Posterior vena cava (tissue), 2 donors: ENCODE measurements around the gene TEX44. TPM values are rescaled to one million over a fixed set of nuclear protein-coding genes. Genes with fewer than 3 reads are reported as not detected.

ENCODE experiments used
- DNase-seq: peaks from one replicate; pipeline ENCODE4 v3.0.0-alpha.2; 2020; ENCODE audit warnings: low spot score
- intact Hi-C, 2 donors: fragments of 100-400 bp; cut with DNase I; formaldehyde crosslinking; loops; one replicate each; pipeline versions ENCODE4 v1.14.1 to v1.14.2; 2022 to 2023
- total RNA-seq, 2 donors: library from RNA; stranded (reverse); fragmentation: NEBNext Ultra II Directional; extraction: Animal tissue kit (Norgen Biotek cat#: 25700); gene quantifications; one replicate each; pipeline ENCODE4 v1.2.1, GENCODE V29; 2021
- donor health status: DM: yes; HTN: yes; CAD: no.
- donor health status: DM: yes; HTN: yes; CAD: no.

TEX44 gene
- total RNA-seq, 2 donors from 2014 or later = not detected

DNA sequence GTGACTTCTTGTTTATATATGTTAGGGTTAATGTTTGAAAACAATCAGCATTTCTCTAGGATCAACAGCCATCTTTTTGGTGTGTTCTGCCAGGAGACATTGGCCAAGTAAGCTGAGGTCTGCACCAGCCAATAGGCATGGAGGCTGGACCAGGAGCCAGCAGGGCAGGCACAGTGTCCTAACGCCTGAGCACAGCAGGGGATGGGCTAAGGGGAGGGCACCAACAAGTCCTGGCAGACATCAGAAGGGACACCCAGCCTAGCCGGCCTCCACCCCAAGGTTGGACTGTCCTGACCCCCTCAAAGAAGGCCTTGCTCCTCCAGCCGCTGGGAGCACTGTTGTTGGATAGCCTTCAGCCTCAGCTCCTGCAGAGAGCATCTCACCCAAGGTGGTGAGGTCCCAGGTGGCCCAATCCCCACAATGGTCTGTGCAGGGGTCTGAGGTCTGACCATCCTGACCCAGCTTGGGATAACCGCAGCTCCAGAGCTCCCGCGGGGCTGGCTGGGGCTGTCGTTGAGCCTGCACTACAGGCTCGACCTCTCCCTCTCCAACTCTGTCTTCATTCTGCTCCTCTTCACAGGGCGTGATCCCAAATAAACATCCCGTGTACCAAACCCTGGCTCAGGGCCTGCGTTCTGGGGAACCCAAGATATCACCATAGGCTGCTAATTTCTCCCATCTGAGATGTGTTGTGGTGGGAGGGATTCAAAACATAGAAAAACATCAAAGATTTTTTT is 8.1 kb downstream of the TEX44 start:
- no peak for DNase-seq
- intact Hi-C loops = loop anchor here in 1 of 2 donors (5.0 kb wide), 1 partner anchor 33 kb away; no protein-coding TSS in a partner anchor

DNA sequence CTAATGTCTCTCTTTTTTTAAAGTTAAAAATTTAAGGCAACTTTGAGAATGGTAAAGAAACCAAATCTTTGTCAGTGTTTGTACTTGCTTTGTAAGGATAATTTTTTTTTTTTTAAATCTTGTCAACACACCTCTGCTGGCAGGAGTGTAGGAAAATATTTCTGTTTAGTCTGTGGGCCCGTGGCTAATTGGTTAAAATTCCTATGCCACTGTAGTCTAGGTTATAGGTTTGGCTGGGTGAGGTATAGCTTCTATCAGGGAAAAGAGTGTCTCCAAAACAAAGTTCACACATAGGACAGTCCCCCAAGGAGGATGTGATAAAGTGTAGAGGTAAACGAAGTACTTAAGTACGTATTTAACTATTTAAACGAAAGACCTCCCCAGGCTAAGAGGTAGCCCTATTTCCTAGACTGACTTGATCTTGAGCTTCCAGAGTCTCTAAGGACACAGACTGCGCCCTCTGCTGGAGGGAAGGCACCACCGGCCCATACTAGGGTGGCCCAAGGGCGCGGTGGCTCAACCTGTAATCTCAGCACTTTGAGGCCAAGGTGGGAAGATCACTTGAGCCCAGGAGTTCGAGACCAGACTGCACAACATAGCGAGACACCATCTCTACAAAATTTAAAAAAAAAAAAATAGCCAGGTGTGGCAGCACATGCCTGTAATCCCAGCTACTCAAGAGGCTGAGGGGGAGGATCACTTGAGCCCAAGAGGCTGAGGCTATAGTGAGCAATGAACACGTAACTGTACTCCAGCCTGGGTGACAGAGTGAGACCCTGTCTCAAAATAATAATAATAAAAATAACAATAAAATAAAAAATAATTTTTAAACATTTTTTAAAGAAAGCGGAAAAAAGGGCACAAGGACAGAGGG is 8.9 kb downstream of the TEX44 start:
- intact Hi-C loops = loop anchor here in 1 of 2 donors (5.0 kb wide), 1 partner anchor 34 kb away; no protein-coding TSS in a partner anchor
- peak; percentile 93 for DNase-seq

DNA sequence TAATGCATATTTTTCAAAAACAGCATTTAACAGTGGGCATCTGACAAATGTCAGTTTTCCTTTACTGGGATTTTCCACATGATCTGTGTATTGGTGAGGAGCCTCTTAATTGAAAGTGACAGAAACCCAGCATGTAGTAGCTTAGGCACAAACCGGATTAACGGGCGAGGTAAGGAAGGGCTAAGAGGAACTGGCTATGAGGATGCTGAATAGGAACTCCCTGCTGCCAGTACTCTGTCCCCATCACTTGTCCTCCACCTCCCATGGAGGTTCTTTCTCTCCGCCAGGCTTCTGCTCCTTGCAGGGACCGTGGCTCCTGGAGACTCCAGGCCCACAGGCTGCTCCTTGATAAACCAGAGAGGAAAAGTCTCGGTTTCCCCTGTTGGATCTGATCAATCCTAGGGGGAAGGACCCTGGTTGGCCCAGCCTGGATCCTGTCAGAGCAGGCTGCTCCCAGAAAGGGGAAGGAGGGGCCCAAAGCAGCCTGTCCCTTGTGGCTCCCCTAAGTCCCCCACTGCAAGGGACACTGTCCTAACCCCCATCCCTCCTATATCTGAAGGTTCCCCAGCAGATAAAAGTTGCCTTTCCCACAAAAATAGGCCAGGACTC is 10.3 kb downstream of the TEX44 start:
- intact Hi-C loops = loop anchor here in 1 of 2 donors (5.0 kb wide), 1 partner anchor 36 kb away; no protein-coding TSS in a partner anchor
- DNase-seq = no peak

DNA sequence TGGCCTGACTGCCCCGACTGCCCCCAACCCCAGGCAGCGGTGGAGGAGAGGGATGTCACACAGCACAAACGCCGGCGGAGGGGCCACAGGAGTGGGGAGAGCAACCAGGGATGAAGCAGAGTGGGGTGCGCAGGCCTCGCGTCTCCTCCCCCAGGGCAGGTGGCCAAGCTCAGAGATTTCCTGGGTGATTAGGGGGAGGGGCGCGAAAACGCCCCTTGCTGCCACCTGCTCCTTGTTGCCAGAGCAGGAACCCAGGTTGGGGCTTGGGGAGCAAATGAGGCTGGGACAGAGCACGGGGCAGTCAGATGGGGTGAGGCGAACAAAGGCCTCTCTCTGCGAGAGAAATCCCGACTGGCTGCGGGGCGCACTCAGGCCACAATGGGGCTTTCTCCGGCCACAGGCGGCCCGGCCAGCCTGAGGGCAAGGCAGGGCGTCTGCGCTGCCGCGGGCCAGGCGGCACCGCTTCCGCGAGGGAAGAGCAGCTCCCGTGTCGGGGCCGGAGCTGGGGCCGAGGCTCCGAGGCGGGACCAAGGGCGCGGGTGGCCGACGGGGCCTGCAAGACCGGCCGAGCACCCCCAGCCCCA is 11.5 kb downstream of the TEX44 start:
- peak; percentile 87 for DNase-seq

DNA sequence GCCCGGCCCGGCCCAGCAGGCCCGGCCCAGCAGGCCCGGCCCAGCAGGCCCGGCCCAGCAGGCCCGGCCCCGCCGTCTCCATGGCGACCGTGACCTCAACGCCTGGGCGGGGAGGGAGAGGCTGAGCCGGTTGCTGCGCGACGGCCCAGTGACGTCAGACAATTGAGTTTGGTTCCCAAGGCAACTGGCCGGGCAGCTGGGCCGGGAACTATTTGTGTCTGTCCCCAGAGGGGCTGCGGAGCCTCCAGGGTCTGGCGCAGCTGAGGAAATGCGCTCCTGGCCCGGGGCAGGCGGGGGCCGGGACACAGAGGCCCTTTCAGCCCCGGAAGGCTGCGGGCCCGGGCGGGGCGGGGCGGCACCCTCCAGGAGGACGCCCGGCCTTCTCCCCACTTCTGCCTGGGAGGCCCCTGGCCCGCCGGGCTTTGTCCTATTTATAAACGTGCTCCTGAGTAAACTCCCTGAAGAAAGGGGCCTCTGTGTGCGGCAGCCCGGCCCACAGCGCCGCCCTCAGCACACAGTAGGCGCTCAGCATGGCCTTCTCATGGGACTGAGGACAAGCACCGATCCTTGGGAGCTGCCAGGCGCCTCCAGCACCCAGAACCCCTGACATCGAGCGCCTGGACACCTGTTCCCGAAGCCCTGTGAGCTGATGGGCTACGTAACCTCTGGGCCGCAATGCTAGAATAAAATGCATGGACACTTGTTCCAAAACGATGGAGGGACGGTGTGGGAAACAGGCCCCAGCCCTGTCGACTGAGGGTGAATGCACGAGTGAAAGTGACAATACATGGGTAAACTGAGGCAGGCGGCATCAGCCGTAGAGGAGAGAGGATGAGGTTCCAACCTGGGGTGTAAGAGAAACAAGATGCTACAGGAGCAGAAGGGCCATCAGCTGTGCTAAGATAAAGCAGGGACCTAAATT is 12.3 kb downstream of the TEX44 start:
- DNase-seq = peak; percentile 100
- intact Hi-C loops = loop anchor here in 1 of 2 donors (5.0 kb wide), 1 partner anchor 38 kb away; no protein-coding TSS in a partner anchor

More for the DNA sequence above, 11.5 kb downstream of the TEX44 start:
- intact Hi-C loops = loop anchor here in 1 of 2 donors (5.0 kb wide), 1 partner anchor 37 kb away; no protein-coding TSS in a partner anchor

- DNase-seq = no peak
- intact Hi-C loops = no loop called here
Observed at GRCh38 chr2:231605607-231606091, 13.0 kb downstream of the TEX44 start.

- no peak for DNase-seq
- intact Hi-C loops = no loop called here
Observed at GRCh38 chr2:231606941-231607340, 14.3 kb downstream of the TEX44 start.

DNA sequence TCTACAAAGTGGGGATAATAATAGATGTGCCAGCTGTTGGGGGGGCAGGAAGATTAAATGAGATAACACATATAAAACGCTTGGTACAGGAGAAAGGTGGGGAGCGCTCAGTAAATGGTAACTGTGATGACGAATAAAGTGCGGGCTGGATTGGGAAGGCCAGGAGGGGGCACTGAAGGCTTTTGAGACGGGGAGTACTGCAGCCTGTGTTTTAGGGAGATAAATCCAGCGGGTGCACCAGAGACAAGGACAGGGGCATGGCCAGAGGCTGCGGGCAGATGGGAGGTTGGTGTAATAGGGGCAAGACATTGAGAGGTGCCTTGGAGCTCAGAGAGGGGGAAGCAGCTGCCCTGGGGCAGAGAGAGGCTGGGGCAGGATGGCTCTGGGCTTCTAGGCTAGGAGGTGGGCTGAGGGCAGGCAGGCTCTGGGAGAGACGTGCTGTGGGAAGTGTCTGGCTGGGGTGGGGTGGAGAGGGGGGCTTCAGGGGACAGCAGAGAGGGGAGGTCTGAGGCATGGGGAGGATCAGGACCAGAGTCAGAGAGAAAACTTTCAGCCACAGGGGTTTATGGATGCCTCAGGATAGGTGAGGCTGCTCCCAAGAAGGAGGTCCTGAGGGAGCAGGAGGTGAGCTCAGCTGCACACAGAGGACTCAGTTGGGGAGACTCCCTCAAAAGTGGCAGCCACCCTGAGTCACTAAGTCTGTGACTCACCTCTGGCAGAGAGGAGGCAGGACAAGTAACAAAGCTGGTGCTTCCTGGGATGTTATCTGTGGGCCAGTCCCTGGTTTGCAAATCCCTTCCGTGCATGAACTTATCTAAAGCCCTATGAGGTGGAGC is 18.8 kb downstream of the TEX44 start:
- intact Hi-C loops = loop anchor here in 1 of 2 donors (2.0 kb wide), 3 partner anchors 29 to 103 kb away; no protein-coding TSS in a partner anchor
- DNase-seq = no peak

DNA sequence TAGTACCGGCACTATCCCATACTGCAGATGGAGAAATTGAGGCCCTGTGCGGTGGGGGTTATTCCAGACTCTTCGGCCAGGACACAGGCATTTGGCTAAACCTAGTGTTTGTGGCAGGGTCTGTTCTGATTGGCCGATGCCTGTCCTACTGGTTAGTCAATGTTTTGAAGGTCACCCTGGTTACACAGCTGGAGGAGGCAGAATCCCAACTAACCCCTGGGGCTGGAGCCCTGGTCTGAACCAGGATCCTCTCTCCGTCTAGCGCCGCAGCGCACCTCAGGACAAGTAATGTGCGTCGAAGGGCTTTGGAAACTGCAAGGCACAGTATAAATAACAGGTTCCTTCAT is 19.4 kb downstream of the TEX44 start:
- peak; percentile 87 for DNase-seq
- intact Hi-C loops = loop anchor here in 1 of 2 donors (2.0 kb wide), 3 partner anchors 29 to 103 kb away; no protein-coding TSS in a partner anchor

GRCh38 chr2:231612456-231613330 is 20.0 kb downstream of the TEX44 start:
- intact Hi-C loops = loop anchor here in 1 of 2 donors (2.0 kb wide), 3 partner anchors 28 to 102 kb away; no protein-coding TSS in a partner anchor
- DNase-seq = peak; percentile 98

DNA sequence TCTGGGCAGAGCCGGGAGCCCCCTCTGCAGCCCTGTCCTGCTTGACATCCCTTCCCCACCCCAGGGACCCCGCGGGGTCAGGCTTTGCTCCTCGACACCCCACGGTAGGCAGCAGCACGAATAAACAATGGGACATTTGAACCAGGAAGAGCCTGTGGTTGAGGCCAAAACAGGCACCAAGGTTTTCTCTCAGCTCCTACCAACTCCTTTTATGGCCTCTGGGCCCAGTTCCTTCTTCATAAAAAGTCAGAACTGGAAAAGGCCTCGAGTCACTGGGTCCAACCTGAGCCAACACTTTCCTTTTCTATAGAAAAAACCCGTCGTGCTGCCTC is 20.6 kb downstream of the TEX44 start:
- intact Hi-C loops = loop anchor here in 1 of 2 donors (2.0 kb wide), 3 partner anchors 28 to 102 kb away; no protein-coding TSS in a partner anchor
- no peak for DNase-seq

GRCh38 chr2:231613663-231614558 is 21.2 kb downstream of the TEX44 start:
- peak; percentile 96 for DNase-seq
- intact Hi-C loops = loop anchor here in 1 of 2 donors (2.0 kb wide), 3 partner anchors 27 to 101 kb away; no protein-coding TSS in a partner anchor

- intact Hi-C loops = no loop called here
- peak; percentile 86 for DNase-seq
Observed at GRCh38 chr2:231614559-231615057, 21.9 kb downstream of the TEX44 start.

DNA sequence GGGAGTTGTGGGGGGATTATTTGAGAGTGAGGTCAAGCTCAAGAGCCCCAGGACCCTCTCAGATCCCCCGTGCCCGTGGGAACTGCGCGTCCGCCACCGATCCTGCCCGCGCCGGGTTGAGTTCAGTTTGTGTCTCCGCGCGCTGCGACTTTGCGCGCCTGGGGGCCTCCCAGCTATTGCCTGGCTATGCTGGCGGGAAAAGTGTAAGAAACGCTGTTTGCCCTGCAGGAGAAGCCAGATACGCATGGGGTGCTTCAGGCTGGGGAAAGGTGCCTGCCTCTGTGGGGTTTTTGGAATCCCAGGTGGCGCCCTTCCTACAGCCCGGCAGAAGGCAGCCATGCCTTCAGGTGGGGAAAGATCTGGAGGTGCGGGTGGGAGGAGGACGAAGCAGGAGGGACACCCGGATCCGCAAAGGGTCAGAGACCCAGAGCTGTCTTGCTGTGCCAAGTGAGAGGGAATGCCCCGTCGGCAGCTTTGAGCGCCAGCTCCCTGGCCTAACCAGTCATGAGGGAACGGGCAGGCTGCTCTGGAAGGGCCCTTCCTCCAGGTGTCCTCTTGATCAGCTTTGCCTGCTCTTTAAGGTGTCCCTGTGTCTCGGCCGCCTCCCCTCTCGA is 22.5 kb downstream of the TEX44 start:
- intact Hi-C loops = no loop called here
- DNase-seq = no peak
